Parathyroid adenoma (tissue), 2 donors: ENCODE measurements around the gene RAB22A.

ENCODE experiments used
- H2AFZ ChIP-seq: fragments of 300-600 bp; sonication (generic); one replicate; pipeline ENCODE4 v1.7.0; 2017; ENCODE audit warnings: antibody characterized with exemption, mild to moderate bottlenecking
- H3K27ac ChIP-seq: fragments of 300-600 bp; sonication (generic); one replicate; pipeline ENCODE4 v1.7.0; 2017
- H3K27me3 ChIP-seq: fragments of 300-600 bp; sonication (generic); one replicate; pipeline ENCODE4 v1.7.0; 2017; ENCODE audit warnings: low read length; ENCODE audit not compliant: control insufficient read depth, insufficient read depth
- H3K36me3 ChIP-seq: fragments of 300-600 bp; sonication (generic); one replicate; pipeline ENCODE4 v1.7.0; 2017; ENCODE audit warnings: low read length; ENCODE audit not compliant: control insufficient read depth, insufficient read depth
- H3K4me1 ChIP-seq: fragments of 300-600 bp; sonication (generic); one replicate; pipeline ENCODE4 v1.7.0; 2017; ENCODE audit warnings: control low read depth
- H3K4me2 ChIP-seq: fragments of 300-600 bp; sonication (generic); one replicate; pipeline ENCODE4 v1.7.0; 2017; ENCODE audit warnings: low read length
- H3K4me3 ChIP-seq: fragments of 300-600 bp; sonication (generic); one replicate; pipeline ENCODE4 v1.7.0; 2017; ENCODE audit warnings: low read depth, low read length
- H3K79me2 ChIP-seq: fragments of 300-600 bp; sonication (generic); one replicate; pipeline ENCODE4 v1.7.0; 2017; ENCODE audit warnings: control low read depth
- H3K9ac ChIP-seq: fragments of 300-600 bp; sonication (generic); one replicate; pipeline ENCODE4 v1.7.0; 2017; ENCODE audit warnings: mild to moderate bottlenecking
- H3K9me3 ChIP-seq: fragments of 300-600 bp; sonication (generic); one replicate; pipeline ENCODE4 v1.7.0; 2017; ENCODE audit warnings: low read length; ENCODE audit not compliant: control insufficient read depth
- TF ChIP-seq, protein P1 (sequence below): fragments of 300-600 bp; sonication (generic); IDR thresholded peaks from one replicate; pipeline ENCODE4 v1.7.0; 2017; ENCODE audit warnings: antibody characterized with exemption, mild to moderate bottlenecking
- donor health status: primary hyperparathyroidism.

Gene RAB22A

GRCh38 chr20:58395604-58396003 lies 86.1 kb downstream of the RAB22A start:
- Histone ChIP-seq H3K4me3 (no peak overlapping the region), H3K27me3 (no peaks in the 10 kb centered on the region), H3K9me3 (no peaks in the 10 kb centered on the region), H3K4me1 (peaks cover 10% of the 10 kb centered on the region), H3K4me2 (no peak overlapping the region), H3K27ac (no peak overlapping the region), H3K36me3 (no peaks in the 10 kb centered on the region), H3K9ac (no peak overlapping the region), H2AFZ (no peak overlapping the region), H3K79me2 (peaks cover 93% of the 10 kb centered on the region)
- TF ChIP-seq, protein P1, sequence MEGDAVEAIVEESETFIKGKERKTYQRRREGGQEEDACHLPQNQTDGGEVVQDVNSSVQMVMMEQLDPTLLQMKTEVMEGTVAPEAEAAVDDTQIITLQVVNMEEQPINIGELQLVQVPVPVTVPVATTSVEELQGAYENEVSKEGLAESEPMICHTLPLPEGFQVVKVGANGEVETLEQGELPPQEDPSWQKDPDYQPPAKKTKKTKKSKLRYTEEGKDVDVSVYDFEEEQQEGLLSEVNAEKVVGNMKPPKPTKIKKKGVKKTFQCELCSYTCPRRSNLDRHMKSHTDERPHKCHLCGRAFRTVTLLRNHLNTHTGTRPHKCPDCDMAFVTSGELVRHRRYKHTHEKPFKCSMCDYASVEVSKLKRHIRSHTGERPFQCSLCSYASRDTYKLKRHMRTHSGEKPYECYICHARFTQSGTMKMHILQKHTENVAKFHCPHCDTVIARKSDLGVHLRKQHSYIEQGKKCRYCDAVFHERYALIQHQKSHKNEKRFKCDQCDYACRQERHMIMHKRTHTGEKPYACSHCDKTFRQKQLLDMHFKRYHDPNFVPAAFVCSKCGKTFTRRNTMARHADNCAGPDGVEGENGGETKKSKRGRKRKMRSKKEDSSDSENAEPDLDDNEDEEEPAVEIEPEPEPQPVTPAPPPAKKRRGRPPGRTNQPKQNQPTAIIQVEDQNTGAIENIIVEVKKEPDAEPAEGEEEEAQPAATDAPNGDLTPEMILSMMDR = no peak

GRCh38 chr20:58397429-58397828 lies 87.9 kb downstream of the RAB22A start:
- peaks cover 7% of the 10 kb centered on the region for H3K4me1 ChIP-seq
- TF ChIP-seq, protein P1 = no peak

GRCh38 chr20:58398254-58398653 lies 88.7 kb downstream of the RAB22A start:
- no peak overlapping the region for H2AFZ ChIP-seq

More at GRCh38 chr20:58397429-58397828, 87.9 kb downstream of the RAB22A start:
- H3K27ac ChIP-seq = no peak overlapping the region
- H3K27me3 ChIP-seq = no peaks in the 10 kb centered on the region
- no peaks in the 10 kb centered on the region for H3K36me3 ChIP-seq
- no peak overlapping the region for H3K4me2 ChIP-seq
- no peak overlapping the region for H2AFZ ChIP-seq
- H3K4me3 ChIP-seq = no peak overlapping the region
- no peak overlapping the region for H3K9ac ChIP-seq
- peaks cover 84% of the 10 kb centered on the region for H3K79me2 ChIP-seq
- H3K9me3 ChIP-seq = no peaks in the 10 kb centered on the region

GRCh38 chr20:58399926-58400325 lies 90.4 kb downstream of the RAB22A start:
- H3K9ac ChIP-seq = no peak overlapping the region
- no peaks in the 10 kb centered on the region for H3K9me3 ChIP-seq
- H2AFZ ChIP-seq = no peak overlapping the region
- H3K4me1 ChIP-seq = peaks cover 12% of the 10 kb centered on the region
- H3K36me3 ChIP-seq = no peaks in the 10 kb centered on the region
- H3K27me3 ChIP-seq = no peaks in the 10 kb centered on the region
- H3K4me3 ChIP-seq = no peak overlapping the region
- peaks cover 68% of the 10 kb centered on the region for H3K79me2 ChIP-seq
- no peak overlapping the region for H3K27ac ChIP-seq
- H3K4me2 ChIP-seq = no peak overlapping the region
- TF ChIP-seq, protein P1 = no peak

More at GRCh38 chr20:58398254-58398653, 88.7 kb downstream of the RAB22A start:
- H3K27me3 ChIP-seq = no peaks in the 10 kb centered on the region
- no peaks in the 10 kb centered on the region for H3K9me3 ChIP-seq
- TF ChIP-seq, protein P1 = no peak
- no peak overlapping the region for H3K4me3 ChIP-seq
- no peaks in the 10 kb centered on the region for H3K36me3 ChIP-seq
- H3K27ac ChIP-seq = no peak overlapping the region
- H3K9ac ChIP-seq = no peak overlapping the region
- peaks cover 9% of the 10 kb centered on the region for H3K4me1 ChIP-seq
- H3K79me2 ChIP-seq = peaks cover 80% of the 10 kb centered on the region
- no peak overlapping the region for H3K4me2 ChIP-seq

DNA sequence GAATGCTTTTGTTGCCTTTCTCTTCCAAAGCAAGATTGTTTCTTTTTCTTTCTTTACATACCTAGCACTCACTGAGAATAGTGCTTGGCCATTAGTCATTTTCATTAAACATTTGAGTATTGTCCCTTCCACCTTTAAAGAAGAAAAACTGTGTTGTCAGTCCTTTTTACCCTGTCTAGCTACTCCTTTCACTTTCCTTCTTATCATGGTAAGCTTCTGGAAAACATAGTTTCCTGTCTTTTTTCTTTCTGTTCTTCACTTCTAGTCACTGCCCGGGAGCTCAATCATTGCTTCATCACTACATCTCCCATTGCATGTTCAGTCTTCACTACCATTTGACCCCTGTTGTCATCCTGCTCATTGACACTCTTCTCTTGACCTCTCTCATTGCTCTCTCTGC lies 91.6 kb downstream of the RAB22A start:
- H2AFZ ChIP-seq = no peak overlapping the region
- peaks cover 10% of the 10 kb centered on the region for H3K4me1 ChIP-seq
- H3K27me3 ChIP-seq = no peaks in the 10 kb centered on the region
- H3K27ac ChIP-seq = no peak overlapping the region
- no peaks in the 10 kb centered on the region for H3K9me3 ChIP-seq
- TF ChIP-seq, protein P1 = no peak
- no peak overlapping the region for H3K9ac ChIP-seq
- H3K4me3 ChIP-seq = no peak overlapping the region
- no peak overlapping the region for H3K4me2 ChIP-seq
- peaks cover 55% of the 10 kb centered on the region for H3K79me2 ChIP-seq
- no peaks in the 10 kb centered on the region for H3K36me3 ChIP-seq
